ENCODE results near the gene CIBAR2. TPM values are rescaled to one million over a fixed set of nuclear protein-coding genes. Genes with fewer than 3 reads are reported as not detected.

Gene CIBAR2
- total and polyA plus RNA-seq, 10 of the 15 experiments (the other 5 are each of a cell fraction or from before 2014, with no cell fraction given), result 0.05 to 0.16 (median 0.07) TPM; not detected in 7

GRCh38 chr16:85081765-85082164 lies 30.5 kb downstream of the CIBAR2 start (continued):
- TF ChIP-seq IKZF2 (IDR thresholded peaks at IDR 0.05) (no peak), ZBED1 (IDR thresholded peaks at IDR 0.05; ENCODE audit: borderline replicate concordance) (no peak), EZH2 (IDR thresholded peaks at IDR 0.05; ENCODE audit: borderline replicate concordance, control insufficient read depth, low read depth, low read length) (no peak)

GRCh38 chr16:85081038-85081437 lies 31.2 kb downstream of the CIBAR2 start:
- Histone ChIP-seq H3K9me3 (replicated peaks; ENCODE audit: control insufficient read depth, insufficient read depth, low read length) (no peaks in the 10 kb centered on the region), H3K27ac (ENCODE audit: control insufficient read depth, insufficient read depth) (no peak overlapping the region), H4K20me1 (ENCODE audit: control insufficient read depth, insufficient read depth) (no peaks in the 10 kb centered on the region), H2AFZ (ENCODE audit: control insufficient read depth, low read depth, low read length) (no peak overlapping the region), H3K4me2 (ENCODE audit: control insufficient read depth, insufficient read depth) (no peak overlapping the region), H3K79me2 (ENCODE audit: control insufficient read depth, insufficient read depth, low read length) (no peaks in the 10 kb centered on the region), H3K4me1 (ENCODE audit: control insufficient read depth, insufficient read depth, low read length) (peaks cover 24% of the 10 kb centered on the region), H3K27me3 (replicated peaks in 1 of 2; ENCODE audit: control insufficient read depth in 2 of 2, insufficient read depth in 2 of 2, low read length in 1 of 2) (no peaks in the 10 kb centered on the region; a peak in 1 of 4 replicates), H3K4me3 (no peak overlapping the region), H3K9ac (ENCODE audit: control insufficient read depth, insufficient read depth, low read length) (no peak overlapping the region), H3K36me3 (ENCODE audit: control insufficient read depth in 2 of 2, insufficient read depth in 2 of 2, low read length in 1 of 2) (no peaks in the 10 kb centered on the region)
- CTCF ChIA-PET, result interaction anchor here (0.7 to 1.1 kb wide), 3 partner anchors 25 to 484 kb away, joined by 3 read pairs; no protein-coding TSS in a partner anchor
- no peak for ATAC-seq
- in situ Hi-C loops (cut with MboI) (no loop called here), intact Hi-C loops (cut with micrococcal nuclease; ENCODE audit: unreplicated experiment) (no loop called here)
- POLR2A ChIA-PET, result no interaction called here
- no peak for FAIRE-seq
- RAD21 ChIA-PET (ENCODE audit: unreplicated experiment), result no interaction called here
- 71% methylated on average over 9 of the region's 9 CpGs for WGBS (ENCODE audit: insufficient coverage, insufficient replicate concordance, low lambda C conversion rate, missing lambda C conversion rate)
- no TSS peak for BruUV-seq (replicated peaks)
- no peak for DNase-seq (ENCODE audit: low read depth, low spot score)
- TF ChIP-seq PKNOX1 (IDR thresholded peaks at IDR 0.05), result no peak
- no peak for TF ChIP-seq ZBTB4 (CRISPR knock-in tag; IDR thresholded peaks at IDR 0.05)
- TF ChIP-seq TARDBP (IDR thresholded peaks at IDR 0.05; ENCODE audit: borderline replicate concordance), result no peak
- TF ChIP-seq ZBTB33 (IDR thresholded peaks at IDR 0.05), result no peak
- SMC1A ChIA-PET (ENCODE audit: uncharacterized antibody, unreplicated experiment), result no interaction called here
